H1 (cell line): ENCODE results near the gene LCOR. TPM values are rescaled to one million over a fixed set of nuclear protein-coding genes. Genes with fewer than 3 reads are reported as not detected.

Experiments used
- CTCF ChIA-PET: fragments of 300-600 bp; sonication (Branson Sonifier 250); formaldehyde crosslinking; loops from one replicate; lab custom pipeline; 2021; ENCODE audit not compliant: partially characterized antibody; lab: Charles Lee
- POLR2A ChIA-PET: fragments of 300-600 bp; sonication (Branson Sonifier 250); formaldehyde crosslinking; loops from one replicate; lab custom pipeline; 2021; ENCODE audit warnings: inconsistent platforms; ENCODE audit not compliant: partially characterized antibody; lab: Charles Lee
- DNase-seq, 2 experiments: peaks; one replicate each; pipeline versions ENCODE4 v3.0.0 to v3.0.0-alpha.2; 2010 to 2022; ENCODE audit warnings: low spot score in 2 of 2, low read depth in 1 of 2, mixed read lengths in 1 of 2
- FAIRE-seq: peaks from 2 replicates; lab custom pipeline; 2011; peaks lifted over from hg19 to GRCh38; lab: Jason Lieb, UNC
- H2AFZ ChIP-seq: 2 replicates; pipeline ENCODE4 v1.8.1; 2012; ENCODE audit warnings: low read length, inconsistent platforms
- H2AK5ac ChIP-seq: 2 replicates; pipeline ENCODE4 v1.6.1; 2013; ENCODE audit warnings: low read depth, low read length
- H2BK120ac ChIP-seq: replicated peaks from 2 replicates; pipeline ENCODE3; 2013; ENCODE audit warnings: low read depth, low read length, inconsistent platforms
- H2BK12ac ChIP-seq: 2 replicates; pipeline ENCODE4 v1.6.1; 2013; ENCODE audit warnings: low read depth, low read length
- H2BK15ac ChIP-seq: 2 replicates; pipeline ENCODE4 v1.6.1; 2013; ENCODE audit warnings: low read length
- H2BK20ac ChIP-seq: 2 replicates; pipeline ENCODE4 v1.6.1; 2013; ENCODE audit warnings: low read length
- H2BK5ac ChIP-seq: 2 replicates; pipeline ENCODE4 v1.6.1; 2013; ENCODE audit warnings: low read depth, low read length
- H3K14ac ChIP-seq: 2 replicates; pipeline ENCODE4 v1.6.1; 2013; ENCODE audit warnings: inconsistent platforms; ENCODE audit not compliant: insufficient read length
- H3K18ac ChIP-seq: 2 replicates; pipeline ENCODE4 v1.6.1; 2013; ENCODE audit warnings: low read length; ENCODE audit errors: extremely low read depth
- H3K23ac ChIP-seq: 2 replicates; pipeline ENCODE4 v1.6.1; 2013; ENCODE audit warnings: inconsistent platforms; ENCODE audit not compliant: insufficient read length
- H3K23me2 ChIP-seq: 2 replicates; pipeline ENCODE4 v1.6.1; 2013; ENCODE audit warnings: low read depth, low read length
- H3K27ac ChIP-seq: 2 replicates; pipeline ENCODE4 v1.6.1; 2011; ENCODE audit warnings: low read depth, low read length, inconsistent platforms
- H3K27me3 ChIP-seq, 4 experiments: replicated peaks in 1 of 4; 1 replicate in 1 of 4; 2 replicates in 3 of 4; pipeline versions ENCODE4 v1.6.1 to v1.8.1; 2011 to 2013; ENCODE audit warnings: low read length in 3 of 4, mild to moderate bottlenecking in 3 of 4, inconsistent platforms in 2 of 4, mixed read lengths in 2 of 4, moderate library complexity in 1 of 4; ENCODE audit not compliant: control insufficient read depth in 3 of 4, insufficient read depth in 3 of 4; ENCODE audit errors: extremely low read depth in 1 of 4
- H3K36me3 ChIP-seq, 4 experiments: 2 replicates each; pipeline versions ENCODE4 v1.6.1 to v1.8.1; 2011 to 2013; ENCODE audit warnings: mild to moderate bottlenecking in 4 of 4, low read length in 3 of 4, moderate library complexity in 2 of 4, control low read depth in 1 of 4, inconsistent platforms in 1 of 4; ENCODE audit not compliant: insufficient read depth in 4 of 4, control insufficient read depth in 2 of 4
- H3K4ac ChIP-seq: replicated peaks from 2 replicates; pipeline ENCODE3; 2013; ENCODE audit warnings: low read length, low read depth, mixed read lengths, inconsistent platforms; ENCODE audit not compliant: insufficient read length
- H3K4me1 ChIP-seq, 4 experiments: replicated peaks in 1 of 4; 1 replicate in 1 of 4; 2 replicates in 3 of 4; pipeline versions ENCODE4 v1.6.1 to v1.8.1; 2011 to 2013; ENCODE audit warnings: low read length in 3 of 4, inconsistent platforms in 2 of 4, mixed read lengths in 1 of 4; ENCODE audit not compliant: insufficient read depth in 4 of 4, control insufficient read depth in 3 of 4
- H3K4me2 ChIP-seq, 2 experiments: 2 replicates each; pipeline versions ENCODE4 v1.6.1 to v1.8.1; 2011 to 2013; ENCODE audit warnings: low read depth in 2 of 2, low read length in 2 of 2, control low read depth in 1 of 2, inconsistent platforms in 1 of 2, mild to moderate bottlenecking in 1 of 2; ENCODE audit not compliant: insufficient read depth in 1 of 2
- H3K4me3 ChIP-seq, 4 experiments: fragments of 200-600, 300-600 bp in 1 of 4; sonication (generic), shearing (Covaris generic), sonication (Bioruptor Twin) in 1 of 4; 2 replicates each; pipeline versions ENCODE4 v1.5.1 to v1.8.1; 2011 to 2016; ENCODE audit warnings: low read length in 4 of 4, low read depth in 3 of 4, control low read depth in 2 of 4, inconsistent platforms in 2 of 4, mild to moderate bottlenecking in 2 of 4, mixed read lengths in 1 of 4, moderate library complexity in 1 of 4; ENCODE audit not compliant: insufficient read depth in 2 of 4; ENCODE audit errors: extremely low read depth in 1 of 4
- H3K56ac ChIP-seq: replicated peaks from 2 replicates; pipeline ENCODE3; 2013; ENCODE audit warnings: low read depth, mild to moderate bottlenecking, mixed read lengths, low read length, inconsistent platforms; ENCODE audit not compliant: insufficient read length
- H3K79me1 ChIP-seq: 2 replicates; pipeline ENCODE4 v1.6.1; 2013; ENCODE audit warnings: low read depth, low read length, control low read depth
- H3K79me2 ChIP-seq, 2 experiments: 2 replicates each; pipeline versions ENCODE4 v1.6.1 to v1.8.1; 2012 to 2013; ENCODE audit warnings: low read length in 2 of 2, mild to moderate bottlenecking in 2 of 2, inconsistent platforms in 1 of 2; ENCODE audit not compliant: insufficient read depth in 2 of 2, control insufficient read depth in 1 of 2
- H3K9ac ChIP-seq, 4 experiments: replicated peaks in 1 of 4; 1 replicate in 1 of 4; 2 replicates in 3 of 4; pipeline versions ENCODE4 v1.6.1 to v1.8.1; 2011 to 2013; ENCODE audit warnings: low read depth in 3 of 4, low read length in 3 of 4, control low read depth in 2 of 4, mild to moderate bottlenecking in 2 of 4, moderate library complexity in 2 of 4, inconsistent platforms in 1 of 4; ENCODE audit errors: extremely low read depth in 1 of 4
- H3K9me3 ChIP-seq, 2 experiments: 2 replicates each; pipeline versions ENCODE4 v1.6.1 to v1.8.1; 2012 to 2013; ENCODE audit warnings: mild to moderate bottlenecking in 2 of 2, moderate library complexity in 2 of 2, control low read depth in 1 of 2, inconsistent platforms in 1 of 2, low read depth in 1 of 2, low read length in 1 of 2, mixed read lengths in 1 of 2; ENCODE audit not compliant: insufficient read depth in 2 of 2
- H4K20me1 ChIP-seq, 2 experiments: replicated peaks in 1 of 2; 2 replicates each; pipeline versions ENCODE3 to v1.8.1; 2011 to 2013; ENCODE audit warnings: inconsistent platforms in 2 of 2, low read length in 2 of 2, mild to moderate bottlenecking in 1 of 2; ENCODE audit not compliant: insufficient read depth in 2 of 2, control insufficient read depth in 1 of 2
- H4K5ac ChIP-seq: 2 replicates; pipeline ENCODE4 v1.6.1; 2013; ENCODE audit warnings: low read length, low read depth, mixed read lengths, inconsistent platforms; ENCODE audit not compliant: insufficient read length
- H4K8ac ChIP-seq: 2 replicates; pipeline ENCODE4 v1.8.0; 2013; ENCODE audit warnings: mild to moderate bottlenecking, moderate library complexity, low read length, inconsistent platforms; ENCODE audit not compliant: insufficient read depth; ENCODE audit errors: extremely low read depth
- H4K91ac ChIP-seq: replicated peaks from 2 replicates; pipeline ENCODE3; 2013; ENCODE audit warnings: low read length, mixed read lengths, inconsistent platforms; ENCODE audit not compliant: insufficient read length
- ASH2L ChIP-seq: fragments of 200-600, 300-600 bp; sonication (generic); IDR thresholded peaks from one replicate; pipeline ENCODE4 v1.7.1; 2017; ENCODE audit warnings: low read length
- BACH1 ChIP-seq: IDR thresholded peaks from 2 replicates; pipeline ENCODE4 v1.6.1; 2012; ENCODE audit warnings: low read length, improper control_type of control experiment
- CEBPB ChIP-seq: IDR thresholded peaks from 2 replicates; pipeline ENCODE4 v1.6.1; 2012; ENCODE audit warnings: low read depth, low read length
- EGR1 ChIP-seq: IDR thresholded peaks from 2 replicates; pipeline ENCODE4 v1.6.1; 2011; ENCODE audit warnings: low read depth, low read length, borderline replicate concordance
- GABPA ChIP-seq: IDR thresholded peaks from 2 replicates; pipeline ENCODE4 v1.6.1; 2011; ENCODE audit warnings: mild to moderate bottlenecking, low read length, moderate library complexity, borderline replicate concordance; ENCODE audit not compliant: insufficient read depth
- KDM4A ChIP-seq: IDR thresholded peaks from one replicate; pipeline ENCODE4 v1.7.1; 2012; ENCODE audit warnings: low read depth, mild to moderate bottlenecking, moderate library complexity, low read length, inconsistent platforms; ENCODE audit not compliant: severe bottlenecking
- RBBP5 ChIP-seq: IDR thresholded peaks from 2 replicates; pipeline ENCODE4 v1.7.1; 2012; ENCODE audit warnings: low read depth, mild to moderate bottlenecking, inconsistent platforms, low read length, moderate library complexity, borderline replicate concordance
- SIN3A ChIP-seq, 2 experiments: IDR thresholded peaks in 1 of 2; conservative IDR thresholded peaks in 1 of 2; 2 replicates each; pipeline ENCODE4 v1.6.1; 2011 to 2012; ENCODE audit warnings: low read length in 2 of 2, improper control_type of control experiment in 1 of 2, low read depth in 1 of 2, mild to moderate bottlenecking in 1 of 2
- TBP ChIP-seq: IDR thresholded peaks from 2 replicates; pipeline ENCODE4 v1.6.1; 2011; ENCODE audit warnings: low read depth, low read length, improper control_type of control experiment
- YY1 ChIP-seq: IDR thresholded peaks from 2 replicates; pipeline ENCODE4 v1.6.1; 2011; ENCODE audit warnings: low read depth, mild to moderate bottlenecking, low read length
- WGBS, 2 experiments: shearing (Covaris generic) in 1 of 2; methylation state at CpG; one replicate each; pipeline versions ENCODE4 v1.1.6 to v1.1.7; 2013 to 2015; ENCODE audit warnings: low lambda C conversion rate in 2 of 2, mixed read lengths in 2 of 2, inconsistent platforms in 1 of 2, low coverage in 1 of 2, missing lambda C conversion rate in 1 of 2; ENCODE audit not compliant: insufficient replicate concordance in 2 of 2, insufficient coverage in 1 of 2, insufficient read length in 1 of 2; ENCODE audit errors: extremely low coverage in 1 of 2, missing lambda C conversion rate in 1 of 2; 5-methylcytosine and 5-hydroxymethylcytosine counted together
- polyA plus RNA-seq, 7 experiments: library from polyadenylated mRNA; depleted of rRNA in 3 of 7; stranded (reverse) in 5 of 7; unstranded in 2 of 7; fragments of >200 nt in 5 of 7; fragments of 200-250 nt in 2 of 7; gene quantifications; 1 replicate in 5 of 7; 2 replicates in 1 of 7; 4 replicates in 1 of 7; pipeline versions ENCODE4 v1.2.1 to v1.2.3, GENCODE V29; 2011 to 2013; ENCODE audit warnings: missing spikeins in 2 of 7, mixed read lengths in 2 of 7
- total RNA-seq: library from RNA; stranded (reverse); fragmentation: NEBNext Ultra II Directional; extraction: Animal tissue kit (Norgen Biotek cat#: 25700); gene quantifications from 2 replicates; pipeline ENCODE4 v1.2.1, GENCODE V29; 2021
- TF ChIP-seq, protein P1 (sequence below): IDR thresholded peaks from 2 replicates; pipeline ENCODE4 v1.6.1; 2012; ENCODE audit warnings: inconsistent platforms

LCOR gene
- total and polyA plus RNA-seq, 2 of the 8 experiments (the other 6 are each of a cell fraction or from before 2014, with no cell fraction given) = 4.7 to 25.5 TPM

DNA sequence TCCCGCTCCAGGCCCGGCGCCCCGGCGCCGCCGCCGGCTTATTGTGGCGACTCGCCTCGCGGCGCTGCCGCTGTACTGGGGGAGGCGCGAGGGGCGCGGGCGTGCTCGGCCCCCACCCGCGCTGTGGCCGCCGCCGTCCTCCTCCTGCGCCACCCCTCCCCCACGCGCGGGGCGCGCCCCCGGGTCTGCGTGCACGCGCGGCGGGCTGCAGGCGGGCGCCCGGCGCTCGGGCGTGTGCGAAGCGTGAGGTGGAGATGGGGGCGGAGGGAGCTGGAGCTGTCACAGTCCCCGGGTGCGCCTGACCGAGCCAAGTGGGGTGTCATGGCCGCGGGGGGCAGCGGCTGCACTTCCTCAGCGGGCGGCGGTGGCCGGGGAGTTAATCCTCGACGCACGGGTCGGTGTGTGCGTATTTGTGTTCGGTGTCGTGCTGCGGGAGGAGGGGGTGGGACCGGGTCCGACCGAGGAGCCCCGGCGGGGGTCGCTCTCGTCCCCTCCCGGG, 672 bp downstream of the LCOR start:
- Histone ChIP-seq H3K23me2 (peaks cover 4% of the 10 kb centered on the region; the same call in 1 of the 2 replicates), H2AFZ (no peak overlapping the region), H3K23ac (no peak overlapping the region), H3K18ac (no peak overlapping the region; the same call in 1 of the 2 replicates), H2BK120ac (no peak overlapping the region), H2BK5ac (no peak overlapping the region), H2BK12ac (no peak overlapping the region), H3K4me2 (peak overlapping the region; percentile 84 to 87; a peak in 3 of 4 replicates), H3K79me1 (no peaks in the 10 kb centered on the region; the same call in 1 of the 2 replicates), H3K4me3 (peak overlapping the region; percentile 71 to 91 (median 82)), H3K14ac (no peak overlapping the region), H3K9ac (peak overlapping the region in 3 of 4 experiments; percentile 56 to 87 (median 73); a peak in 6 of 7 replicates), H3K56ac (no peak overlapping the region), H4K5ac (no peak overlapping the region), H4K91ac (no peak overlapping the region), H3K9me3 (no peaks in the 10 kb centered on the region; a peak in 1 of 4 replicates), H4K20me1 (peaks cover 0 to 7% of the 10 kb centered on the region in 2 experiments), H2BK20ac (no peak overlapping the region), H3K27ac (peak overlapping the region; percentile 60; the same call in 1 of the 2 replicates), H4K8ac (peak overlapping the region; percentile 81; the same call in 1 of the 2 replicates), H3K4me1 (peaks cover 0 to 3% (median 0%) of the 10 kb centered on the region in 4 experiments; a peak in 2 of 7 replicates), H3K36me3 (no peaks in the 10 kb centered on the region), H3K79me2 (peaks cover 17 to 42% of the 10 kb centered on the region in 2 experiments), H3K4ac (no peak overlapping the region), H2BK15ac (no peak overlapping the region), H3K27me3 (no peaks in the 10 kb centered on the region; a peak in 1 of 7 replicates), H2AK5ac (no peak overlapping the region)
- TF ChIP-seq TBP (peak; percentile 13; the same call in 1 of the 2 replicates), KDM4A (peak; percentile 8), BACH1 (0 out of 2 replicates have a peak, but pooled peaks have one; percentile 10), SIN3A (conservative IDR thresholded peaks at IDR 0.05 in 1 of 2, IDR thresholded peaks at IDR 0.05 in 1 of 2; ENCODE audit: low read depth in 1 of 2, low read length in 2 of 2) (0 out of 4 replicates have a peak, but pooled peaks of 1 of the 2 experiments have one; percentile 66), YY1 (peak; percentile 6; the same call in 1 of the 2 replicates), ASH2L (peak; percentile 60), CEBPB (no peak), EGR1 (no peak), RBBP5 (peak; percentile 93), GABPA (no peak)
- TF ChIP-seq, protein P1, sequence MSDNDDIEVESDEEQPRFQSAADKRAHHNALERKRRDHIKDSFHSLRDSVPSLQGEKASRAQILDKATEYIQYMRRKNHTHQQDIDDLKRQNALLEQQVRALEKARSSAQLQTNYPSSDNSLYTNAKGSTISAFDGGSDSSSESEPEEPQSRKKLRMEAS = peak; percentile 35
- WGBS, 2 experiments = 1% methylated on average over 17 of the region's 72 CpGs; no CpG with 5 or more reads in 1 of the 2 experiments
- CTCF ChIA-PET = interaction anchor here (0.7 kb wide), 1 partner anchor 446 kb away, joined by 3 read pairs; no protein-coding TSS in a partner anchor
- FAIRE-seq = no peak
- POLR2A ChIA-PET = interaction anchor here (0.6 to 2.1 kb wide), 11 partner anchors 11 to 189 kb away, joined by 3 to 16 read pairs (median 4); no protein-coding TSS in a partner anchor
- peak in 1 of 2 experiments; percentile 83 for DNase-seq
